Ascending aorta (tissue), 2 donors: ENCODE data around the gene CNOT2. TPM values are rescaled to one million over a fixed set of nuclear protein-coding genes. Genes with fewer than 3 reads are reported as not detected.

ENCODE experiments used
- DNase-seq, 2 donors: peaks; one replicate each; pipeline ENCODE4 v3.0.0-alpha.2; 2019; ENCODE audit warnings: low spot score in 2 of 2
- H3K27ac ChIP-seq, 2 donors: fragments of 200-600 bp; sonication (generic); one replicate each; pipeline ENCODE4 v1.5.1; 2016 to 2017; ENCODE audit warnings: mild to moderate bottlenecking in 1 of 2
- H3K27me3 ChIP-seq: fragments of 200-600 bp; sonication (generic); one replicate; pipeline ENCODE4 v1.5.1; 2017
- H3K36me3 ChIP-seq, 2 donors: fragments of 200-600 bp; sonication (generic); one replicate each; pipeline ENCODE4 v1.5.1; 2016
- H3K4me1 ChIP-seq, 2 donors: fragments of 200-600 bp; sonication (generic); one replicate each; pipeline ENCODE4 v1.5.1; 2016 to 2017; ENCODE audit warnings: mild to moderate bottlenecking in 1 of 2
- H3K4me3 ChIP-seq, 2 donors: fragments of 200-600 bp; sonication (generic); one replicate each; pipeline ENCODE4 v1.5.1; 2016 to 2017; ENCODE audit warnings: mild to moderate bottlenecking in 1 of 2
- H3K9me3 ChIP-seq, 2 donors: fragments of 200-600 bp; sonication (generic); one replicate each; pipeline ENCODE4 v1.5.1; 2016
- CTCF ChIP-seq, 3 experiments: fragments of 200-600 bp in 2 of 3; fragments of 450-650 bp in 1 of 3; sonication (generic) in 2 of 3; IDR thresholded peaks; one replicate each; pipeline ENCODE4 v1.5.1; 2016 to 2019; ENCODE audit warnings: antibody characterized with exemption in 3 of 3, mild to moderate bottlenecking in 1 of 3, moderate library complexity in 1 of 3
- intact Hi-C: fragments of 100-400 bp; cut with DNase I; formaldehyde crosslinking; loops from one replicate; pipeline ENCODE4 v1.15.1; 2023
- total RNA-seq: library from RNA; depleted of rRNA; stranded (reverse); fragments of >200 nt; gene quantifications from one replicate; pipeline ENCODE4 v1.1.0, GENCODE V29; 2016

The CNOT2 gene
- total RNA-seq, 1 donor from 2014 or later, result 71.7 TPM

- no peaks in the 10 kb centered on the region for H3K27me3 ChIP-seq
- no peak overlapping the region for H3K4me3 ChIP-seq
- no peak for DNase-seq
- peaks cover 0 to 24% of the 10 kb centered on the region in 2 donors for H3K36me3 ChIP-seq
- TF ChIP-seq CTCF (IDR thresholded peaks at IDR 0.05), result no peak
- no peaks in the 10 kb centered on the region for H3K9me3 ChIP-seq
- intact Hi-C loops, result no loop called here
- H3K4me1 ChIP-seq, result peaks cover 0 to 3% of the 10 kb centered on the region in 2 donors
- H3K27ac ChIP-seq, result no peak overlapping the region
Observed at GRCh38 chr12:70236990-70237389, 6.2 kb upstream of the CNOT2 start.

GRCh38 chr12:70240673-70241072, 2.6 kb upstream of the CNOT2 start:
- intact Hi-C loops, result loop anchor here (5.0 to 10.0 kb wide), 8 partner anchors 127 to 1597 kb away; partner anchors contain the start of genes KCNMB4, RAB21, TBC1D15 and THAP2
- Histone ChIP-seq H3K27ac (no peak overlapping the region), H3K4me3 (no peak overlapping the region), H3K36me3 (peaks cover 0 to 24% of the 10 kb centered on the region in 2 donors), H3K9me3 (no peaks in the 10 kb centered on the region), H3K4me1 (peaks cover 5 to 18% of the 10 kb centered on the region in 2 donors), H3K27me3 (no peaks in the 10 kb centered on the region)
- no peak for DNase-seq
- TF ChIP-seq CTCF (IDR thresholded peaks at IDR 0.05), result no peak

GRCh38 chr12:70241845-70242244, 1.4 kb upstream of the CNOT2 start:
- Histone ChIP-seq H3K4me3 (peak overlapping the region; percentile 89 to 92), H3K9me3 (no peaks in the 10 kb centered on the region), H3K27me3 (no peaks in the 10 kb centered on the region), H3K36me3 (peaks cover 0 to 22% of the 10 kb centered on the region in 2 donors), H3K4me1 (peaks cover 5 to 20% of the 10 kb centered on the region in 2 donors), H3K27ac (peak overlapping the region in 1 of 2 donors; percentile 97)
- intact Hi-C loops, result loop anchor here (2.0 to 10.0 kb wide), 9 partner anchors 125 to 1595 kb away; partner anchors contain the start of genes KCNMB4, RAB21, RAB3IP and TBC1D15
- DNase-seq, result no peak
- TF ChIP-seq CTCF (IDR thresholded peaks at IDR 0.05), result no peak

- peak in 1 of 2 donors; percentile 81 for DNase-seq
- intact Hi-C loops, result loop anchor here (2.0 to 10.0 kb wide), 9 partner anchors 124 to 1594 kb away; partner anchors contain the start of genes KCNMB4, RAB21, RAB3IP and TBC1D15
- Histone ChIP-seq H3K27ac (peak overlapping the region; percentile 97 to 98), H3K36me3 (peaks cover 0 to 13% of the 10 kb centered on the region in 2 donors), H3K9me3 (no peaks in the 10 kb centered on the region), H3K4me3 (peak overlapping the region; percentile 89 to 92), H3K4me1 (peaks cover 5 to 31% of the 10 kb centered on the region in 2 donors), H3K27me3 (no peaks in the 10 kb centered on the region)
- no peak for TF ChIP-seq CTCF (IDR thresholded peaks at IDR 0.05)
Observed at GRCh38 chr12:70243510-70244371, 508 bp downstream of the CNOT2 start.

GRCh38 chr12:70244409-70244808, 1.2 kb downstream of the CNOT2 start:
- no peak for TF ChIP-seq CTCF (IDR thresholded peaks at IDR 0.05)
- intact Hi-C loops, result loop anchor here (5.0 to 10.0 kb wide), 8 partner anchors 123 to 1593 kb away; partner anchors contain the start of genes KCNMB4, RAB21, TBC1D15 and THAP2
- Histone ChIP-seq H3K4me3 (peak overlapping the region; percentile 89 to 92), H3K36me3 (peaks cover 0 to 7% of the 10 kb centered on the region in 2 donors), H3K9me3 (no peaks in the 10 kb centered on the region), H3K4me1 (peaks cover 5 to 35% of the 10 kb centered on the region in 2 donors), H3K27ac (peak overlapping the region; percentile 97 to 98), H3K27me3 (no peaks in the 10 kb centered on the region)
- no peak for DNase-seq
